CD14-positive monocyte (primary cell): ENCODE measurements around the gene CELSR1. TPM values are rescaled to one million over a fixed set of nuclear protein-coding genes. Genes with fewer than 3 reads are reported as not detected.

Experiments used
- DNase-seq, 3 donors: peaks; one replicate each; pipeline ENCODE4 v3.0.0-alpha.2; 2011 to 2022
- H2AFZ ChIP-seq: 2 replicates; pipeline ENCODE4 v1.6.0; 2012; ENCODE audit warnings: mild to moderate bottlenecking, low read depth, low read length, inconsistent platforms; ENCODE audit not compliant: insufficient read depth, poor library complexity, severe bottlenecking
- H3K27ac ChIP-seq, 2 donors: 1 replicate in 1 of 2; 2 replicates in 1 of 2; pipeline ENCODE4 v1.5.1; 2012 to 2013; ENCODE audit warnings: low read length in 2 of 2, control low read depth in 1 of 2, inconsistent platforms in 1 of 2, low read depth in 1 of 2, mild to moderate bottlenecking in 1 of 2
- H3K27me3 ChIP-seq, 2 donors: one replicate each; pipeline versions ENCODE4 v1.6.0 to v1.6.1; 2011 to 2013; ENCODE audit warnings: low read length in 2 of 2; ENCODE audit not compliant: control insufficient read depth in 2 of 2, insufficient read depth in 2 of 2
- H3K36me3 ChIP-seq, 2 donors: replicated peaks in 1 of 2; 1 replicate in 1 of 2; 2 replicates in 1 of 2; pipeline versions ENCODE4 v1.5.1 to v1.6.1; 2012 to 2013; ENCODE audit warnings: low read length in 2 of 2, control low read depth in 1 of 2, inconsistent platforms in 1 of 2, mild to moderate bottlenecking in 1 of 2; ENCODE audit not compliant: insufficient read depth in 2 of 2, control insufficient read depth in 1 of 2
- H3K4me1 ChIP-seq, 2 donors: 1 replicate in 1 of 2; 2 replicates in 1 of 2; pipeline versions ENCODE4 v1.5.1 to v1.6.1; 2012 to 2013; ENCODE audit warnings: low read length in 2 of 2, control low read depth in 1 of 2, inconsistent platforms in 1 of 2, mild to moderate bottlenecking in 1 of 2, moderate library complexity in 1 of 2; ENCODE audit not compliant: insufficient read depth in 2 of 2, control insufficient read depth in 1 of 2
- H3K4me2 ChIP-seq: replicated peaks from 2 replicates; pipeline ENCODE3; 2012; ENCODE audit warnings: low read length, moderate library complexity, mild to moderate bottlenecking; ENCODE audit not compliant: poor library complexity, severe bottlenecking; ENCODE audit errors: extremely low read depth
- H3K4me3 ChIP-seq, 3 experiments: fragments of 200-600 bp in 1 of 3; sonication (generic) in 1 of 3; replicated peaks in 1 of 3; 1 replicate in 2 of 3; 2 replicates in 1 of 3; pipeline ENCODE4 v1.5.1; 2011 to 2013; ENCODE audit warnings: low read length in 3 of 3, mild to moderate bottlenecking in 3 of 3, control low read depth in 2 of 3, low read depth in 2 of 3, inconsistent platforms in 1 of 3, moderate library complexity in 1 of 3
- H3K79me2 ChIP-seq: 2 replicates; pipeline ENCODE4 v1.6.0; 2012; ENCODE audit warnings: mild to moderate bottlenecking, control low read depth, inconsistent platforms, low read length, moderate library complexity; ENCODE audit not compliant: insufficient read depth
- H3K9ac ChIP-seq: 2 replicates; pipeline ENCODE4 v1.6.0; 2017; ENCODE audit warnings: low read length, mild to moderate bottlenecking; ENCODE audit not compliant: insufficient read depth, poor library complexity, severe bottlenecking
- H3K9me3 ChIP-seq, 2 donors: replicated peaks in 1 of 2; 1 replicate in 1 of 2; 2 replicates in 1 of 2; pipeline versions ENCODE4 v1.5.1 to v1.6.1; 2012 to 2013; ENCODE audit warnings: low read length in 2 of 2, control low read depth in 1 of 2; ENCODE audit not compliant: control insufficient read depth in 1 of 2, insufficient read depth in 1 of 2
- H4K20me1 ChIP-seq: 2 replicates; pipeline ENCODE4 v1.6.0; 2012; ENCODE audit warnings: mild to moderate bottlenecking, low read length, control low read depth, moderate library complexity; ENCODE audit not compliant: insufficient read depth
- H3K27ac Mint-ChIP-seq, 7 donors: one replicate each; pipeline ENCODE4 v1.8.0; 2020; ENCODE audit warnings: mild to moderate bottlenecking in 7 of 7, mixed read lengths in 7 of 7, moderate library complexity in 6 of 7, inconsistent platforms in 2 of 7
- H3K27me3 Mint-ChIP-seq, 3 donors: one replicate each; pipeline ENCODE4 v1.8.0; 2021 to 2022; ENCODE audit warnings: low read depth in 3 of 3, mild to moderate bottlenecking in 3 of 3, mixed read lengths in 3 of 3, moderate library complexity in 3 of 3, inconsistent platforms in 1 of 3
- H3K36me3 Mint-ChIP-seq, 2 donors: one replicate each; pipeline ENCODE4 v1.8.0; 2020; ENCODE audit warnings: mixed read lengths in 2 of 2, inconsistent platforms in 1 of 2, mild to moderate bottlenecking in 1 of 2
- H3K4me1 Mint-ChIP-seq: one replicate; pipeline ENCODE4 v1.8.0; 2020; ENCODE audit warnings: mild to moderate bottlenecking, mixed read lengths
- H3K4me3 Mint-ChIP-seq, 2 donors: one replicate each; pipeline ENCODE4 v1.8.0; 2020; ENCODE audit warnings: mild to moderate bottlenecking in 2 of 2, mixed read lengths in 2 of 2, moderate library complexity in 1 of 2
- H3K9me3 Mint-ChIP-seq, 7 donors: one replicate each; pipeline ENCODE4 v1.8.0; 2020 to 2022; ENCODE audit warnings: mixed read lengths in 7 of 7, mild to moderate bottlenecking in 6 of 7, moderate library complexity in 6 of 7, inconsistent platforms in 2 of 7
- CTCF ChIP-seq: fragments of 200-600 bp; IDR thresholded peaks from one replicate; pipeline ENCODE4 v1.8.0; 2022; ENCODE audit warnings: antibody characterized with exemption, mild to moderate bottlenecking
- WGBS: methylation state at CpG from one replicate; pipeline ENCODE4 v1.1.5; 2013; ENCODE audit warnings: missing lambda C conversion rate; ENCODE audit not compliant: insufficient coverage; 5-methylcytosine and 5-hydroxymethylcytosine counted together
- intact Hi-C, 2 donors: fragments of 100-400 bp; cut with micrococcal nuclease; formaldehyde crosslinking; loops; one replicate each; pipeline versions ENCODE4 v1.15.0 to v1.15.1; 2023
- polyA plus RNA-seq, 3 donors: library from polyadenylated mRNA; depleted of rRNA in 1 of 3; unstranded in 2 of 3; stranded (reverse) in 1 of 3; fragments of 300-500 nt in 2 of 3; fragments of >200 nt in 1 of 3; fragmentation: Illumina TruSeq in 2 of 3; gene quantifications; 1 replicate in 2 of 3; 2 replicates in 1 of 3; pipeline ENCODE4 v1.2.3, GENCODE V29; 2012 to 2021

CELSR1 gene
- polyA plus RNA-seq, 3 donors = 0.16 TPM; not detected in 2

- Mint-ChIP-seq H3K4me1 (no peaks in the 10 kb centered on the region), H3K4me3 (no peak overlapping the region), H3K27ac (no peak overlapping the region), H3K36me3 (peaks cover 54 to 88% of the 10 kb centered on the region in 2 donors), H3K27me3 (peaks cover 0 to 2% (median 0%) of the 10 kb centered on the region in 3 donors), H3K9me3 (no peaks in the 10 kb centered on the region)
- no peaks in the 10 kb centered on the region for H3K79me2 ChIP-seq
- H3K4me3 ChIP-seq = no peak overlapping the region
- WGBS = 98% methylated on average over 5 of the region's 11 CpGs
- DNase-seq = no peak
- no peak overlapping the region for H3K27ac ChIP-seq
- no peaks in the 10 kb centered on the region for H3K4me1 ChIP-seq
- H3K36me3 ChIP-seq = peaks cover 57 to 90% of the 10 kb centered on the region in 2 donors
- H3K9me3 ChIP-seq = no peaks in the 10 kb centered on the region
- intact Hi-C loops = no loop called here
- no peak overlapping the region for H3K4me2 ChIP-seq
- H3K9ac ChIP-seq = no peak overlapping the region
- no peak for TF ChIP-seq CTCF
- no peaks in the 10 kb centered on the region for H4K20me1 ChIP-seq
- H3K27me3 ChIP-seq = no peaks in the 10 kb centered on the region
- no peak overlapping the region for H2AFZ ChIP-seq
These were observed 208.6 kb downstream of the CELSR1 start for GRCh38 chr22:46328797-46329196.

DNA sequence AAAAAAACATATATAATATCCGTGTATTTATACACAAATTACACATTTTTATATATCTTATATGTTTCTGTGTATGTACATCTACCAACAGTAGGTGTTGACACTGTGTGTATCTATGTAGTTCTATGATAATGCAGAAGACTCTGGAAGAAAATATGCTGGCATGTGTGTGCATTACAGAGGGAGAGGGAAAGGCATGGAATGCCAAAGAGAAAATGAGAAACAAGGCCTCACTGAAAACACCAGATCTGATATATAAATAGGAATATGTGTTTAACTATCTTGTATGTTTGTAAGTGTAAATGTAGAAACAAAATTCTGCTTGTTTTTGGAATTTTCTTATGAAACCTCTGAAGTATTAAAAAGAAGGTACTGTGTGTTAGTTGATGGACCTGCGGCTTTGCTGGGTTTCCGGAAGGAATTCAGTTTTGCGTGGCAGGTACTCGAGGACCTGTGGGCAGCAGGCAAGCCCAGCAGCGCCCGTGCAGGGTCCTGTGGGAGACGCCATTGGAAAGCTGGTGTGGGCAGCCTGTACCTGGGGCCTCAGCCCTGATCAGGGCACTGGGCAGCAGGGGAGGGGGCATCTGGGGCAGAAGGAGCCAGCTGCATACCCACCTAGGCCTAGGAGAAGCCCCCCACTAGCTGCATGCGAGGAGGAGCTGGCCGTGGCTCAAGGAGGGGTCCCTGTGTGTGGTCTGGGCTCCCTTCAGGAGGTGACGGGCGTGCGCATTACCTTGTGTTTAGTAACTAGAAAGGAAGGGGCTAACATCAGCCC lies 209.5 kb downstream of the CELSR1 start:
- no peak overlapping the region for H3K27ac ChIP-seq
- Mint-ChIP-seq H3K4me1 (no peaks in the 10 kb centered on the region), H3K36me3 (peaks cover 60 to 95% of the 10 kb centered on the region in 2 donors), H3K9me3 (no peaks in the 10 kb centered on the region), H3K27ac (no peak overlapping the region), H3K27me3 (peaks cover 0 to 2% (median 0%) of the 10 kb centered on the region in 3 donors), H3K4me3 (no peak overlapping the region)
- over 99% methylated on average over 11 of the region's 13 CpGs for WGBS
- H3K36me3 ChIP-seq = peaks cover 64 to 94% of the 10 kb centered on the region in 2 donors
- H2AFZ ChIP-seq = no peak overlapping the region
- H3K9me3 ChIP-seq = no peaks in the 10 kb centered on the region
- no peak overlapping the region for H3K4me3 ChIP-seq
- no peak for TF ChIP-seq CTCF
- no peak overlapping the region for H3K4me2 ChIP-seq
- intact Hi-C loops = no loop called here
- no peak for DNase-seq
- no peak overlapping the region for H3K9ac ChIP-seq
- H4K20me1 ChIP-seq = no peaks in the 10 kb centered on the region
- no peaks in the 10 kb centered on the region for H3K27me3 ChIP-seq
- H3K79me2 ChIP-seq = no peaks in the 10 kb centered on the region
- no peaks in the 10 kb centered on the region for H3K4me1 ChIP-seq
